GM19193 (cell line): ENCODE measurements around the gene CIPC.

Experiments
- POLR2A ChIP-seq: IDR thresholded peaks from 4 replicates; pipeline ENCODE4 v1.6.1; 2011; ENCODE audit not compliant: insufficient read depth, insufficient read length; ENCODE audit errors: extremely low read depth

The CIPC gene

GRCh38 chr14:77065851-77066577, 32.0 kb upstream of the CIPC start:
- no peak for TF ChIP-seq POLR2A

GRCh38 chr14:77066578-77067172, 31.4 kb upstream of the CIPC start:
- no peak for TF ChIP-seq POLR2A

GRCh38 chr14:77067632-77068516, 30.2 kb upstream of the CIPC start:
- no peak for TF ChIP-seq POLR2A

- no peak for TF ChIP-seq POLR2A
These were observed 29.4 kb upstream of the CIPC start for GRCh38 chr14:77068517-77069200.

GRCh38 chr14:77069551-77069950, 28.5 kb upstream of the CIPC start:
- no peak for TF ChIP-seq POLR2A

GRCh38 chr14:77071938-77072388, 26.1 kb upstream of the CIPC start:
- no peak for TF ChIP-seq POLR2A

GRCh38 chr14:77074969-77075368, 23.1 kb upstream of the CIPC start:
- TF ChIP-seq POLR2A, result no peak

GRCh38 chr14:77076113-77076631, 21.9 kb upstream of the CIPC start:
- TF ChIP-seq POLR2A, result no peak

- TF ChIP-seq POLR2A, result no peak
These were observed 21.0 kb upstream of the CIPC start for GRCh38 chr14:77077040-77077439.

GRCh38 chr14:77082356-77082755, 15.7 kb upstream of the CIPC start:
- TF ChIP-seq POLR2A, result no peak

- no peak for TF ChIP-seq POLR2A
These were observed 15.0 kb upstream of the CIPC start for GRCh38 chr14:77083082-77083481.

GRCh38 chr14:77084985-77085384, 13.1 kb upstream of the CIPC start:
- TF ChIP-seq POLR2A, result no peak

- TF ChIP-seq POLR2A, result no peak
These were observed 12.5 kb upstream of the CIPC start for GRCh38 chr14:77085538-77085937.

GRCh38 chr14:77086017-77086727, 11.9 kb upstream of the CIPC start:
- TF ChIP-seq POLR2A, result no peak
